ENCODE data around the gene BGLAP. TPM values are rescaled to one million over a fixed set of nuclear protein-coding genes. Genes with fewer than 3 reads are reported as not detected.

Gene BGLAP
- total RNA-seq, 1 donor from 2014 or later: not detected

GRCh38 chr1:156196445-156196844 is 45.5 kb upstream of the BGLAP start:
- Mint-ChIP-seq H3K36me3 (ENCODE audit: low read depth) (peaks cover 11% of the 10 kb centered on the region), H3K27ac (ENCODE audit: unreplicated experiment) (no peak overlapping the region), H3K9me3 (ENCODE audit: low read depth) (no peaks in the 10 kb centered on the region), H3K27me3 (ENCODE audit: low read depth) (no peaks in the 10 kb centered on the region), H3K4me1 (ENCODE audit: low read depth) (peaks cover 23% of the 10 kb centered on the region), H3K4me3 (ENCODE audit: unreplicated experiment) (no peak overlapping the region)
- DNase-seq (ENCODE audit: low spot score): no peak
- TF ChIP-seq CTCF (IDR thresholded peaks at IDR 0.05): no peak

- Mint-ChIP-seq H3K4me1 (ENCODE audit: low read depth) (peaks cover 18% of the 10 kb centered on the region), H3K27me3 (ENCODE audit: low read depth) (no peaks in the 10 kb centered on the region), H3K4me3 (ENCODE audit: unreplicated experiment) (no peak overlapping the region), H3K27ac (ENCODE audit: unreplicated experiment) (no peak overlapping the region), H3K9me3 (ENCODE audit: low read depth) (no peaks in the 10 kb centered on the region), H3K36me3 (ENCODE audit: low read depth) (peaks cover 11% of the 10 kb centered on the region)
- DNase-seq (ENCODE audit: low spot score): no peak
- TF ChIP-seq CTCF (IDR thresholded peaks at IDR 0.05): no peak
Measured at GRCh38 chr1:156198831-156199349, 43.1 kb upstream of the BGLAP start.

DNA sequence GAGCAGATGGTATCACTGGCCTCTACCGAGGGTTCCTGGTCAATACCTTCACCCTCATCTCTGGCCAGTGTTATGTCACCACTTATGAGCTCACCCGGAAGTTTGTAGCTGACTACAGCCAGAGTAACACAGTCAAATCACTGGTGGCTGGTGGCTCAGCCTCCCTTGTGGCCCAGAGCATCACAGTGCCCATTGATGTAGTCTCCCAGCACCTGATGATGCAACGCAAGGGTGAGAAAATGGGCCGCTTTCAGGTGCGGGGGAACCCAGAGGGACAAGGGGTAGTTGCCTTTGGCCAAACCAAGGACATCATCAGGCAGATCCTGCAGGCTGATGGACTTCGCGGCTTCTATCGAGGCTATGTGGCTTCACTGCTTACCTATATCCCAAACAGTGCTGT is 41.9 kb upstream of the BGLAP start:
- TF ChIP-seq CTCF (IDR thresholded peaks at IDR 0.05): no peak
- no peak overlapping the region for H3K4me3 Mint-ChIP-seq (ENCODE audit: unreplicated experiment)
- no peak for DNase-seq (ENCODE audit: low spot score)
- peaks cover 7% of the 10 kb centered on the region for H3K4me1 Mint-ChIP-seq (ENCODE audit: low read depth)
- no peaks in the 10 kb centered on the region for H3K27me3 Mint-ChIP-seq (ENCODE audit: low read depth)
- peaks cover 11% of the 10 kb centered on the region for H3K36me3 Mint-ChIP-seq (ENCODE audit: low read depth)
- no peak overlapping the region for H3K27ac Mint-ChIP-seq (ENCODE audit: unreplicated experiment)
- no peaks in the 10 kb centered on the region for H3K9me3 Mint-ChIP-seq (ENCODE audit: low read depth)

GRCh38 chr1:156203331-156203730 is 38.7 kb upstream of the BGLAP start:
- H3K4me3 Mint-ChIP-seq (ENCODE audit: unreplicated experiment): no peak overlapping the region

DNA sequence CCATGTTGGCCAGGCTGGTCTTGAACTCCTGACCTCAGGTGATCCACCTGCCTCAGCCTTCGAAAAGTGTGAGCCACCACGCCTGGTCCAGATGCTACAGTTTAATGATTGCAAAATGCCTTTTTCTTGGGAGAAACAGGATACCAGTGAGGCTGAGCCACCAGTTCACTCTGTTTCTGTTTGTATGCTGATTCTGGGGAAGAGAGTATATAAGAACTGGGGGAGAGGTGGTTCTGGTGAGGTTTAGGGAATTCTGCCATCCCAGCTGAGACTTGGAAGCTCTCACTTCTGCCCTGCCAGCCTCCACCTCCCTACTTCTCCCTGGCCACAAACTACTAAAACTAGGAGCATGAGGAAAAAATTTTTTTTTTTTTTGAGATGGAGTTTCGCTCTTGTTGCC is 37.3 kb upstream of the BGLAP start:
- no peaks in the 10 kb centered on the region for H3K4me1 Mint-ChIP-seq (ENCODE audit: low read depth)
- H3K9me3 Mint-ChIP-seq (ENCODE audit: low read depth): no peaks in the 10 kb centered on the region
- no peaks in the 10 kb centered on the region for H3K27me3 Mint-ChIP-seq (ENCODE audit: low read depth)
- H3K36me3 Mint-ChIP-seq (ENCODE audit: low read depth): peaks cover 11% of the 10 kb centered on the region
- TF ChIP-seq CTCF (IDR thresholded peaks at IDR 0.05): no peak
- H3K4me3 Mint-ChIP-seq (ENCODE audit: unreplicated experiment): no peak overlapping the region
- no peak for DNase-seq (ENCODE audit: low spot score)
- H3K27ac Mint-ChIP-seq (ENCODE audit: unreplicated experiment): no peak overlapping the region

More at GRCh38 chr1:156203331-156203730, 38.7 kb upstream of the BGLAP start:
- H3K9me3 Mint-ChIP-seq (ENCODE audit: low read depth): no peaks in the 10 kb centered on the region
- no peak overlapping the region for H3K27ac Mint-ChIP-seq (ENCODE audit: unreplicated experiment)
- no peak for DNase-seq (ENCODE audit: low spot score)
- no peak for TF ChIP-seq CTCF (IDR thresholded peaks at IDR 0.05)
- H3K36me3 Mint-ChIP-seq (ENCODE audit: low read depth): peaks cover 15% of the 10 kb centered on the region
- no peaks in the 10 kb centered on the region for H3K4me1 Mint-ChIP-seq (ENCODE audit: low read depth)
- H3K27me3 Mint-ChIP-seq (ENCODE audit: low read depth): no peaks in the 10 kb centered on the region

Data from chondrocyte (in vitro differentiated cells).